ENCODE results near the gene MUC5AC. TPM values are rescaled to one million over a fixed set of nuclear protein-coding genes. Genes with fewer than 3 reads are reported as not detected.
A peak's percentile ranks its signal among the peaks of the same experiment; 100 is the strongest.

Gene MUC5AC
- total and polyA plus RNA-seq, 2 of the 13 experiments (the other 11 are each of a cell fraction or from before 2014, with no cell fraction given) = under 0.01 TPM; not detected in 1

DNA sequence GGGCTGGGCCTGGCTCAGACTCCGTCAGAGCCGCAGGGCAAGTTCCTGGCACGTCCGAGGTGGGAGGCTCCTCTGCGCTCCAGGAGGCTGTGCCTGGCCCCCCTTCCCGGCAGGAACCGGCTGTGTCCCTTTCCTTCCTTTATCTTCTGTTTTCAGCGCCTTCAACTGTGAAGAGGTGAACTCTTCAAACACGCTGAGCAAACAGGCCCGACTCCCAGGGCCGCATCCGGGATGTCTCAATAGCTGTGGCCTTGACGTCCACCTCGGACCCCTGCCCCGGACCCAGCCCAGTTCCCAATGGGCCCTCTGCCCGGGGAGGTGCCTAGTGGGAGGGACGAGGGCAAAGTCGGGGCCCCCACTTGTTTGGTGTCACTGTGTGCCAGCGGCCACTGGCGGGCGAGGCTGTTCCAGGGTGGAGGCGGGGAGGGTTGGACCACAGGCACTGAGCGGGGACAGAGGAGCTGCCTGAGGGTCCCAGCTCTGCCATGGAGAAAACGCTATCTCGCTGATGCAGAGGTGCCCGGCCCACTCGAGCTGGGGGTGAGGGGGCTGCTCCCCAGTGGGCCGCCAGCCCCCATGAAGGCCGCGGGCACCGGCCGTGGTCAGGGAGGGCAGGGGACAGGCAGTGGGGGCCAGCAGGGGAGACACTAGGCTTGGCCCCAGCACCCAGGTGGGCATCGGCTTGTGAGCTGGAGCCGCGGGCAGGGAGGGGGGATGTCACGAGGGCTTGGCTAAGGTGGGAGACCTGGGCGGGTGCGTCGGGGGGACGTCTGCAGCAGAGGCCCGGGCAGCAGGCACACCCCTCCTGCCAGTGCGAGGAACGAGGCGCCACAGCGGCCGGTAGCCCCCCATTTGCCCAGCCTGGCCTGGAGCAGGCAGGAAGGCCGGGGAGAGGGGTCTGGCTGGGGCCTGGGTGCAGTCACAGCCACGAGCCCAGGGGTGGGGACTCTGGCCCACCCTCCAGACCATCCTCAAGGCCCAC is 62.4 kb downstream of the MUC5AC start (continued):
- TF ChIP-seq CEBPB (IDR thresholded peaks at IDR 0.05; ENCODE audit: borderline replicate concordance, low read depth, low read length) (peak; percentile 53; the same call in 1 of the 2 replicates), ZNF550 (CRISPR knock-in tag; IDR thresholded peaks at IDR 0.05; ENCODE audit: borderline replicate concordance) (no peak), KLF9 (CRISPR knock-in tag; IDR thresholded peaks at IDR 0.05; ENCODE audit: low read depth) (no peak), ZEB1 (IDR thresholded peaks at IDR 0.05; ENCODE audit: insufficient replicate concordance, low read depth) (no peak), SALL1 (CRISPR knock-in tag; IDR thresholded peaks at IDR 0.05) (peak; percentile 92), MIER2 (CRISPR knock-in tag; IDR thresholded peaks at IDR 0.05) (peak; percentile 83), MED8 (CRISPR knock-in tag; IDR thresholded peaks at IDR 0.05; ENCODE audit: insufficient replicate concordance) (peak; percentile 78), ARNTL (CRISPR knock-in tag; IDR thresholded peaks at IDR 0.05) (peak; percentile 81; the same call in 1 of the 2 replicates), TBX2 (CRISPR knock-in tag; IDR thresholded peaks at IDR 0.05; ENCODE audit: borderline replicate concordance) (peak; percentile 100), HOXA3 (CRISPR knock-in tag; IDR thresholded peaks at IDR 0.05) (peak; percentile 84), ATF7 (IDR thresholded peaks at IDR 0.05) (no peak), ATF7 (CRISPR knock-in tag; IDR thresholded peaks at IDR 0.05) (no peak; the same call in 1 of the 2 replicates), KDM1A (CRISPR knock-in tag; IDR thresholded peaks at IDR 0.05) (0 out of 2 replicates have a peak, but pooled peaks have one; percentile 21), KDM3A (CRISPR knock-in tag; IDR thresholded peaks at IDR 0.05; ENCODE audit: low read depth) (peak; percentile 82), NR1H2 (CRISPR knock-in tag; IDR thresholded peaks at IDR 0.05; ENCODE audit: borderline replicate concordance, low read depth) (no peak), ZNF225 (CRISPR knock-in tag; IDR thresholded peaks at IDR 0.05) (no peak), ZNF563 (CRISPR knock-in tag; IDR thresholded peaks at IDR 0.05) (no peak), HNRNPLL (IDR thresholded peaks at IDR 0.05; ENCODE audit: low read depth, low read length, poor library complexity, severe bottlenecking) (no peak), ZNF773 (CRISPR knock-in tag; IDR thresholded peaks at IDR 0.05; ENCODE audit: borderline replicate concordance) (no peak), YEATS2 (CRISPR knock-in tag; IDR thresholded peaks at IDR 0.05; ENCODE audit: borderline replicate concordance) (peak; percentile 52; the same call in 1 of the 2 replicates), TRIM24 (CRISPR knock-in tag; IDR thresholded peaks at IDR 0.05) (peak; percentile 84)
- TF ChIP-seq, protein P1, sequence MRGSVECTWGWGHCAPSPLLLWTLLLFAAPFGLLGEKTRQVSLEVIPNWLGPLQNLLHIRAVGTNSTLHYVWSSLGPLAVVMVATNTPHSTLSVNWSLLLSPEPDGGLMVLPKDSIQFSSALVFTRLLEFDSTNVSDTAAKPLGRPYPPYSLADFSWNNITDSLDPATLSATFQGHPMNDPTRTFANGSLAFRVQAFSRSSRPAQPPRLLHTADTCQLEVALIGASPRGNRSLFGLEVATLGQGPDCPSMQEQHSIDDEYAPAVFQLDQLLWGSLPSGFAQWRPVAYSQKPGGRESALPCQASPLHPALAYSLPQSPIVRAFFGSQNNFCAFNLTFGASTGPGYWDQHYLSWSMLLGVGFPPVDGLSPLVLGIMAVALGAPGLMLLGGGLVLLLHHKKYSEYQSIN (CRISPR knock-in tag; IDR thresholded peaks at IDR 0.05; ENCODE audit: borderline replicate concordance) = no peak
- TF ChIP-seq, protein P2, sequence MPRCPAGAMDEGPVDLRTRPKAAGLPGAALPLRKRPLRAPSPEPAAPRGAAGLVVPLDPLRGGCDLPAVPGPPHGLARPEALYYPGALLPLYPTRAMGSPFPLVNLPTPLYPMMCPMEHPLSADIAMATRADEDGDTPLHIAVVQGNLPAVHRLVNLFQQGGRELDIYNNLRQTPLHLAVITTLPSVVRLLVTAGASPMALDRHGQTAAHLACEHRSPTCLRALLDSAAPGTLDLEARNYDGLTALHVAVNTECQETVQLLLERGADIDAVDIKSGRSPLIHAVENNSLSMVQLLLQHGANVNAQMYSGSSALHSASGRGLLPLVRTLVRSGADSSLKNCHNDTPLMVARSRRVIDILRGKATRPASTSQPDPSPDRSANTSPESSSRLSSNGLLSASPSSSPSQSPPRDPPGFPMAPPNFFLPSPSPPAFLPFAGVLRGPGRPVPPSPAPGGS (CRISPR knock-in tag; IDR thresholded peaks at IDR 0.05) = no peak
- TF ChIP-seq, protein P3, sequence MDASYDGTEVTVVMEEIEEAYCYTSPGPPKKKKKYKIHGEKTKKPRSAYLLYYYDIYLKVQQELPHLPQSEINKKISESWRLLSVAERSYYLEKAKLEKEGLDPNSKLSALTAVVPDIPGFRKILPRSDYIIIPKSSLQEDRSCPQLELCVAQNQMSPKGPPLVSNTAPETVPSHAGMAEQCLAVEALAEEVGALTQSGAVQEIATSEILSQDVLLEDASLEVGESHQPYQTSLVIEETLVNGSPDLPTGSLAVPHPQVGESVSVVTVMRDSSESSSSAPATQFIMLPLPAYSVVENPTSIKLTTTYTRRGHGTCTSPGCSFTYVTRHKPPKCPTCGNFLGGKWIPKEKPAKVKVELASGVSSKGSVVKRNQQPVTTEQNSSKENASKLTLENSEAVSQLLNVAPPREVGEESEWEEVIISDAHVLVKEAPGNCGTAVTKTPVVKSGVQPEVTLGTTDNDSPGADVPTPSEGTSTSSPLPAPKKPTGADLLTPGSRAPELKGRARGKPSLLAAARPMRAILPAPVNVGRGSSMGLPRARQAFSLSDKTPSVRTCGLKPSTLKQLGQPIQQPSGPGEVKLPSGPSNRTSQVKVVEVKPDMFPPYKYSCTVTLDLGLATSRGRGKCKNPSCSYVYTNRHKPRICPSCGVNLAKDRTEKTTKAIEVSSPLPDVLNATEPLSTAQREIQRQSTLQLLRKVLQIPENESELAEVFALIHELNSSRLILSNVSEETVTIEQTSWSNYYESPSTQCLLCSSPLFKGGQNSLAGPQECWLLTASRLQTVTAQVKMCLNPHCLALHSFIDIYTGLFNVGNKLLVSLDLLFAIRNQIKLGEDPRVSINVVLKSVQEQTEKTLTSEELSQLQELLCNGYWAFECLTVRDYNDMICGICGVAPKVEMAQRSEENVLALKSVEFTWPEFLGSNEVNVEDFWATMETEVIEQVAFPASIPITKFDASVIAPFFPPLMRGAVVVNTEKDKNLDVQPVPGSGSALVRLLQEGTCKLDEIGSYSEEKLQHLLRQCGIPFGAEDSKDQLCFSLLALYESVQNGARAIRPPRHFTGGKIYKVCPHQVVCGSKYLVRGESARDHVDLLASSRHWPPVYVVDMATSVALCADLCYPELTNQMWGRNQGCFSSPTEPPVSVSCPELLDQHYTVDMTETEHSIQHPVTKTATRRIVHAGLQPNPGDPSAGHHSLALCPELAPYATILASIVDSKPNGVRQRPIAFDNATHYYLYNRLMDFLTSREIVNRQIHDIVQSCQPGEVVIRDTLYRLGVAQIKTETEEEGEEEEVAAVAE (CRISPR knock-in tag; IDR thresholded peaks at IDR 0.05; ENCODE audit: borderline replicate concordance) = peak; percentile 63; the same call in 1 of the 2 replicates

Data from HepG2 (cell line).